Measurements from ENCODE around the gene MIEF2. TPM values are rescaled to one million over a fixed set of nuclear protein-coding genes. Genes with fewer than 3 reads are reported as not detected.

The MIEF2 gene
- total RNA-seq, 3 donors from 2014 or later: 13.4 to 20.7 (median 16.4) TPM

DNA sequence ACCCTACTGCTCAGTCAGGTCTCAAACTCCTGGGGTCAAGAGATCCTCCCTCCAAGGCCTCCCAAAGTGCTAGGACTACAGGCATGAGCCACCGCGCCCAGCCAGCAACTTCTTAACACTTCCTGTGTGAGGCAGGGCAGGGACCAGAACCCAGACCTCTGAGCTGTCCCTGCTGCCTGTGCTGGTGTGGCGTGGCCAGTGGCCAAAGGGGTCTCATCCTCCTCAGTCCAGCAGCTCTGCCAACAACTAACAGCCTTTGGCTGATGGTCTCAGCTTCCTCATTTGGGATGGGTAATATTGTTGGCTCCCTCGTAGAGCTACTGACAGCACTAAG is 36.4 kb upstream of the MIEF2 start:
- H3K4me1 ChIP-seq (ENCODE audit: low read depth): no peaks in the 10 kb centered on the region
- H3K9me3 ChIP-seq: no peaks in the 10 kb centered on the region
- intact Hi-C loops (cut with DNase I, micrococcal nuclease): no loop called here
- TF ChIP-seq, protein P1, sequence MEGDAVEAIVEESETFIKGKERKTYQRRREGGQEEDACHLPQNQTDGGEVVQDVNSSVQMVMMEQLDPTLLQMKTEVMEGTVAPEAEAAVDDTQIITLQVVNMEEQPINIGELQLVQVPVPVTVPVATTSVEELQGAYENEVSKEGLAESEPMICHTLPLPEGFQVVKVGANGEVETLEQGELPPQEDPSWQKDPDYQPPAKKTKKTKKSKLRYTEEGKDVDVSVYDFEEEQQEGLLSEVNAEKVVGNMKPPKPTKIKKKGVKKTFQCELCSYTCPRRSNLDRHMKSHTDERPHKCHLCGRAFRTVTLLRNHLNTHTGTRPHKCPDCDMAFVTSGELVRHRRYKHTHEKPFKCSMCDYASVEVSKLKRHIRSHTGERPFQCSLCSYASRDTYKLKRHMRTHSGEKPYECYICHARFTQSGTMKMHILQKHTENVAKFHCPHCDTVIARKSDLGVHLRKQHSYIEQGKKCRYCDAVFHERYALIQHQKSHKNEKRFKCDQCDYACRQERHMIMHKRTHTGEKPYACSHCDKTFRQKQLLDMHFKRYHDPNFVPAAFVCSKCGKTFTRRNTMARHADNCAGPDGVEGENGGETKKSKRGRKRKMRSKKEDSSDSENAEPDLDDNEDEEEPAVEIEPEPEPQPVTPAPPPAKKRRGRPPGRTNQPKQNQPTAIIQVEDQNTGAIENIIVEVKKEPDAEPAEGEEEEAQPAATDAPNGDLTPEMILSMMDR (IDR thresholded peaks at IDR 0.05): no peak
- ATAC-seq (no peak), DNase-seq (no peak)
- no peak overlapping the region for H3K4me3 ChIP-seq
- H3K36me3 ChIP-seq (ENCODE audit: low read depth): no peaks in the 10 kb centered on the region

DNA sequence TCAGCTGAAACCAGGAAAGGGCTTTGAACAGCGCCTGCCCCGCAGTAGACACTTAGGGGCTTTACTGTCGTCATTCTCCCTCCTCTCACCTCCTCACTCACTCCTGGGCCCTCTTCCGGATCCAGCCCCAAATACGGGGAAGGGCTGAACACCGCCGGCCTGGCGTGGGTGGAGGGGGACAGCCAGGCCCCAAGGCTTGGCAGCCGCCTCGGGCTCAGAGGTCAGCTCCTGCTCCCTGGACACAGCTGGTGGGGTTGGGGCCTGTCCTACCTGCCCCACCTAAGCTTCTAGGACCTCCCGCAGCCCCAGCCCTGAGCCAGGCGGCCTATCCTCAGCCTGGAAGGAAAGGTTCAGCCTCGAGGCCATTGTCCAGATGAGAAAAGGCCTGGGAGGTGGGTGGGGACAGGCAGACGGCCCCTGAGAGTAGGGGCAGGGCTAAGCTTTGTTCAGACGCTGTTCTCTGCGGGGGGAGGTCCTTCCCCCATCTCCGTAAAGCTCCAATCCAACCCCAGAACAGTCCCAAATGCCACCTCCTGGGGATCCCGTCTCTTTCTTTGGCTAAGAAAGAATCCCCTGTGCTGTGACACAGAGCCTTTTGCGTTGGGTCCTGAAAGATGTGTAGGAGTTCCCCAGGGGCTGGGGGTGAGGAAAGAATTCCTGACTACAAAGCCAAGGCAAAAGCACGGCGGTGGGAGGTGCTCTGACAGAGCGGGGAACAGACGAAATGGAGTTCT is 35.9 kb upstream of the MIEF2 start:
- TF ChIP-seq, protein P1 (IDR thresholded peaks at IDR 0.05): no peak
- no peak overlapping the region for H3K4me3 ChIP-seq
- DNase-seq (peak in 2 of 3 donors; percentile 12 to 55), ATAC-seq (no peak)
- no peaks in the 10 kb centered on the region for H3K36me3 ChIP-seq (ENCODE audit: low read depth)
- H3K4me1 ChIP-seq (ENCODE audit: low read depth): no peaks in the 10 kb centered on the region
- no peaks in the 10 kb centered on the region for H3K9me3 ChIP-seq
- intact Hi-C loops (cut with DNase I, micrococcal nuclease): no loop called here

DNA sequence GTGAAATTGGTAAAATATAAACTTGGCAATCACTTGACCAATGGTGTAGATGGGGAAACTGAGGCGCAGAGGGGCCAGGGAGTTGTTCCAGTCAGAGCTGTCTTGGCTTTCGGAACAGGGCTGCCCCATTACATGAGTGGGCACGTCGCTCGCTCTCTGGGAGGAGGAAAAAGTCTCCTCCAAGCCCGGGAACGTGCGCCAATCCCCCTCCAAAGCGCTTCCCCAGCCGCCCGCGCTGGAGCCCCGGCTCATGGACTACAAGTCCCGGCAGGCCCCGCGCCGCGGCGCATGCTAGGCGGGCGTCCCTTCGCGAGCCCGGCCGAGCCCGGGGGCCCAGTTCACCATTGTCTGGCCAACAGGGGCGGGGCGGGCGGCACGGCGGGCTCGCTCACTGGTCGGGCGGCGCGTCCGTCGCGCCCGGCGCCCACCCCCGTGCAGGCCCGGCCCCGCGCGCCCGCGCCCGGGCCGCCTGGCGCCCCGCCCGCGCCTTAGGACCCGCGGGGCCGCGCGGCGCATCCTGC is 35.3 kb upstream of the MIEF2 start, which contains the start of gene LLGL1:
LLGL1 (plus strand) TSS at position 515 of the 521 bp plus-strand sequence. CDS start 48 bp downstream, outside the sequence.
- intact Hi-C loops (cut with DNase I, micrococcal nuclease): no loop called here
- Histone ChIP-seq H3K4me3 (peak within 1 kb of the TSS; percentile 28), H3K4me1 (ENCODE audit: low read depth) (no peaks in the 10 kb centered on the region), H3K36me3 (ENCODE audit: low read depth) (no peaks in the 10 kb centered on the region), H3K9me3 (no peaks in the 10 kb centered on the region)
- ATAC-seq: peak; percentile 98
- peak; percentile 97 to 98 (median 97) for DNase-seq
- TF ChIP-seq, protein P1 (IDR thresholded peaks at IDR 0.05): no peak

DNA sequence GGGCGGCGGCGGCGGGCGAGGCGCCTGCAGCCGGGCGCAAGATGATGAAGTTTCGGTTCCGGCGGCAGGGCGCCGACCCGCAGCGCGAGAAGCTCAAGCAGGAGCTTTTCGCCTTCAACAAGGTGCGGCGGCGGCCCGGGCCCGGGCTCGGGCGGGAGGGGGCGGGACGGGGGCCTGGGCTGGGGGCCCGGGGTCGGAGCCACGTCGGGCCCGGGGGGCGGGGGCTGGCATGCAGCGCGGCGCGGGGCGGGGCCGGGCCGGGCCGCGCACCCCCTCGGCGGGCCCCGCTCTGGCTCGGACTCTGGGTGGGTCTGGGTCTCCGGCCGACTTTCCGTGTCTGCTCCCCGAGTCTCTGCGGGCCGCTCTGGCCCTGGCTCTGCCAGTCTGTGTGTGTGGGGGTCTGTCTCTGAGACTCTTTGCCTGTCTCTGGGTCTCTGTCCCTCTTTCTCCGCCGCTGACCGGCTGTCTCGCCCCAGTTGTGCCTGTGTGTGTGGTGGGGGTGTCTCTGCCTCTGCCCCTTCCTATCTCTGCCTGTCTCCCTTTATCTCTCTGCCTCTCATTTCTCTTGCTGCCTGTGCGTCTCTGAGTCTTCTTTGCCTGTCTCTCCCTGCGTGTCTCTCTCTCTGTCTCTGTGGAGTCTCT is 34.7 kb upstream of the MIEF2 start:
- Histone ChIP-seq H3K4me3 (peak overlapping the region; percentile 28), H3K4me1 (ENCODE audit: low read depth) (no peaks in the 10 kb centered on the region), H3K36me3 (ENCODE audit: low read depth) (no peaks in the 10 kb centered on the region), H3K9me3 (no peaks in the 10 kb centered on the region)
- peak; percentile 3 for ATAC-seq
- intact Hi-C loops (cut with DNase I, micrococcal nuclease): no loop called here
- TF ChIP-seq, protein P1 (IDR thresholded peaks at IDR 0.05): no peak
- peak in 2 of 3 donors; percentile 19 to 66 for DNase-seq

DNA sequence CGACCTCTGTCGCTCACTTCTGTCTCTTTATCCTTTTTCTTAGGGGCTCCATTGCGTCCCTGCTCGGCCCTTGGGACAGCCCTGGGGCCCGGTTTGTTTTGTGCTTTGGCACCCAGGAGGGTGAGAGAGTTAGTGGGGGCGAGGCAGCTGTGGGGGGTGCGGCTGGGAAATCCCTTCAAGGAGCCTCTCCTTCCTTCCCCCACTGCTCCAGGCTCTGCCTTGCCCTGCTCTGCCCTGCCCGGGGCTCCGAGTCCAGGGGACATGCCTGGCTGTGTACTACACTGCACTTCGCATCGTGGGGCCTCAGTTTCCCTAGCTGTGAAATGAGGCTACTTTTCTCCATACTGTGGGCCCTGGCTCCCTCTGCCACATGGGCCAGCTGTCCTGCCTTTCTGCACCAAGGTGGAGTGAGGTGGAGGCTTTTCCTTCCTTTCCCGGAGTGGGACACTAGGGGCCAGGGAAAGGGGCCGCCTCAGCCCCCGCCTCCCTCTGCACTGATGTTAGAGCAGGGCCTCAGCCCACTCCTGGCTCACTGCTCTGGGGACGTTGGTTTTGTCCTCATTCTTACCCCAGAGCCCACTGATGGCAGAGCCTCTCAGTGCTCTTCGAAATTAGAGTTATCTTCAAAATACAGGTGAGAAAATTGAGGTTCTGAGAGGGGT is 34.0 kb upstream of the MIEF2 start:
- ATAC-seq: peak; percentile 1
- Histone ChIP-seq H3K36me3 (ENCODE audit: low read depth) (no peaks in the 10 kb centered on the region), H3K4me3 (no peak overlapping the region), H3K4me1 (ENCODE audit: low read depth) (no peaks in the 10 kb centered on the region), H3K9me3 (no peaks in the 10 kb centered on the region)
- DNase-seq: peak in 1 of 3 donors; percentile 40
- intact Hi-C loops (cut with DNase I, micrococcal nuclease): no loop called here
- TF ChIP-seq, protein P1 (IDR thresholded peaks at IDR 0.05): no peak
